GM12874 (cell line): ENCODE results near the gene ST8SIA4.

Experiments used
- TF ChIP-seq, protein P1 (sequence below): IDR thresholded peaks from 2 replicates; pipeline ENCODE4 v1.5.1; 2011; ENCODE audit warnings: low read depth, mild to moderate bottlenecking, control low read depth, low read length, moderate library complexity; ENCODE audit not compliant: insufficient read depth

Gene ST8SIA4

GRCh38 chr5:100901821-100902341 is 1.2 kb downstream of the ST8SIA4 start:
- TF ChIP-seq, protein P1, sequence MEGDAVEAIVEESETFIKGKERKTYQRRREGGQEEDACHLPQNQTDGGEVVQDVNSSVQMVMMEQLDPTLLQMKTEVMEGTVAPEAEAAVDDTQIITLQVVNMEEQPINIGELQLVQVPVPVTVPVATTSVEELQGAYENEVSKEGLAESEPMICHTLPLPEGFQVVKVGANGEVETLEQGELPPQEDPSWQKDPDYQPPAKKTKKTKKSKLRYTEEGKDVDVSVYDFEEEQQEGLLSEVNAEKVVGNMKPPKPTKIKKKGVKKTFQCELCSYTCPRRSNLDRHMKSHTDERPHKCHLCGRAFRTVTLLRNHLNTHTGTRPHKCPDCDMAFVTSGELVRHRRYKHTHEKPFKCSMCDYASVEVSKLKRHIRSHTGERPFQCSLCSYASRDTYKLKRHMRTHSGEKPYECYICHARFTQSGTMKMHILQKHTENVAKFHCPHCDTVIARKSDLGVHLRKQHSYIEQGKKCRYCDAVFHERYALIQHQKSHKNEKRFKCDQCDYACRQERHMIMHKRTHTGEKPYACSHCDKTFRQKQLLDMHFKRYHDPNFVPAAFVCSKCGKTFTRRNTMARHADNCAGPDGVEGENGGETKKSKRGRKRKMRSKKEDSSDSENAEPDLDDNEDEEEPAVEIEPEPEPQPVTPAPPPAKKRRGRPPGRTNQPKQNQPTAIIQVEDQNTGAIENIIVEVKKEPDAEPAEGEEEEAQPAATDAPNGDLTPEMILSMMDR: no peak

GRCh38 chr5:100900796-100901781 is 2.0 kb downstream of the ST8SIA4 start:
- TF ChIP-seq, protein P1: no peak

GRCh38 chr5:100900142-100900795 is 2.8 kb downstream of the ST8SIA4 start:
- TF ChIP-seq, protein P1: peak; percentile 62

DNA sequence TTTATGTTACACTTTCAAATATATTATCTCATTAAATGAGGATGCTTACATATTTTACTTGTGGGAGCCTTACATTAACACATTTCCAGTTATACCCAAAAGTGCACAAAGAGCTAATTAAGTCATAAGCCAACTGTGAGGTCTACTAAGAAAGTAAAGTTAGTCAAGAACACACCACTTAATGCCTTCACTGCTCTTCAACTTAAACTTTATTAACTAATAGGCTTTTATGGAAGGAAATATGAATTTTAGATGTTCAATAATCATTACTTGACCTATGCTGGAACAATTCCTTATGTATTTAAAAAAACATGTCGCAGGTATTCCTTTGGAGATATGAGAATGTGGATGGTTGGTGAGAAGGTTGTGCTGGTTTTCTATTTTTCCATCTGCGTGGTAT is 3.4 kb downstream of the ST8SIA4 start:
- TF ChIP-seq, protein P1: no peak

- TF ChIP-seq, protein P1: no peak
These were observed 4.4 kb downstream of the ST8SIA4 start for GRCh38 chr5:100898504-100899346.

DNA sequence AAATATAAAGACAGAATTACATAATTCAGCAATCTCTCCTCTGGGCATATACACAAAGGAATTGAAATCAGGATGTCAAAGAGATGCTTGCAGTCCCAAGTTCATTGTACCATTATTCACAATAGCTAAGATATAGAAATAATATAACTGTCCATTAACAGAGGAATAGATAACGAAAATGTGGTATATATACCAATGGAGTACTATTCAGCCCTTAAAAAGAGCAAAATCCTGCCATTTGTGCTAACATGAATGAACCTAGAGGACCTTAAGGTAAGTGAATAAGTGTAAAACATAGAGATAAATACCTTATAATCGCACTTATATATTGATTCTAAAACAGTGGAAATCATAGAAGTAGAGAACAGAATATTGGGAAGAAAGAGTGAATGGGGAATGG is 7.0 kb downstream of the ST8SIA4 start:
- TF ChIP-seq, protein P1: no peak
